HepG2 (cell line): ENCODE results near the gene OR6A2.

Source experiments
- CTCF ChIP-seq: sonication (generic); formaldehyde crosslinking; IDR thresholded peaks from 2 replicates; pipeline ENCODE4 v1.5.0; 2020; ENCODE audit warnings: mild to moderate bottlenecking, missing genetic modification reagents, moderate library complexity
- ELF4 ChIP-seq: sonication (generic); formaldehyde crosslinking; IDR thresholded peaks from 2 replicates; pipeline ENCODE4 v1.5.0; 2020; ENCODE audit warnings: missing genetic modification reagents, mild to moderate bottlenecking, moderate library complexity, borderline replicate concordance
- EP300 ChIP-seq, 3 experiments: sonication (generic) in 1 of 3; formaldehyde crosslinking in 1 of 3; IDR thresholded peaks; 2 replicates each; pipeline versions ENCODE4 v1.5.1 to v1.6.1; 2011 to 2020; ENCODE audit warnings: low read depth in 2 of 3, low read length in 2 of 3, borderline replicate concordance in 1 of 3, improper control_type of control experiment in 1 of 3, mild to moderate bottlenecking in 1 of 3, missing genetic modification reagents in 1 of 3, moderate library complexity in 1 of 3
- MIER2 ChIP-seq: IDR thresholded peaks from 2 replicates; pipeline ENCODE4 v1.6.1; 2016; ENCODE audit warnings: missing biosample characterization, missing genetic modification reagents
- TCF7L2 ChIP-seq: IDR thresholded peaks from 2 replicates; pipeline ENCODE4 v1.6.1; 2011; ENCODE audit warnings: mild to moderate bottlenecking, low read depth, low read length, moderate library complexity
- ZNF629 ChIP-seq: sonication (generic); formaldehyde crosslinking; conservative IDR thresholded peaks from 2 replicates; pipeline ENCODE4 v1.5.0; 2020; ENCODE audit warnings: missing genetic modification reagents
- TF ChIP-seq, protein P1 (sequence below): sonication (generic); formaldehyde crosslinking; IDR thresholded peaks from 2 replicates; pipeline ENCODE4 v1.4.0; 2020; ENCODE audit warnings: missing genetic modification reagents, borderline replicate concordance

DNA sequence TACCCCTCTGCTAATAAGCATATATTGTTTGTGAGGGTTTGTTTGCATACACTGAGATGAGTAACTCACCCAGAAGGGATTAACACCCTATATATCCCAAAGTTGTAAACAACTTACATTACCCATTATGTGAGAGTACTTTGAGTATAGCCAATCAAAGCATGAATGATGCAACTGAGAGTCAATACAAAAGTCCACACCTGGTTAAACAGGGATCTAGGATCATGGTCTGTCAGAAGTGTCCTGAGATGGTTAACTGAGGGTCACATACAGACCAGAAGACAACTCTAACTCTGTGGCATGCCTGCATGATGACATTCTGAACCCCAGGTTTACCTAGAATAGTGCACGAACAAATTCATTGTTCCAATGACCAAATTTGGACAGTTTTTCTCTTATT, 28.6 kb upstream of the OR6A2 start:
- TF ChIP-seq ELF4 (CRISPR knock-in tag) (no peak), ZNF629 (CRISPR knock-in tag) (no peak), MIER2 (CRISPR knock-in tag) (no peak), CTCF (CRISPR knock-in tag) (no peak), EP300 (IDR thresholded peaks at IDR 0.05; ENCODE audit: low read depth in 2 of 2, low read length in 2 of 2) (no peak), EP300 (CRISPR knock-in tag; IDR thresholded peaks at IDR 0.05; ENCODE audit: borderline replicate concordance) (no peak), TCF7L2 (no peak)
- TF ChIP-seq, protein P1, sequence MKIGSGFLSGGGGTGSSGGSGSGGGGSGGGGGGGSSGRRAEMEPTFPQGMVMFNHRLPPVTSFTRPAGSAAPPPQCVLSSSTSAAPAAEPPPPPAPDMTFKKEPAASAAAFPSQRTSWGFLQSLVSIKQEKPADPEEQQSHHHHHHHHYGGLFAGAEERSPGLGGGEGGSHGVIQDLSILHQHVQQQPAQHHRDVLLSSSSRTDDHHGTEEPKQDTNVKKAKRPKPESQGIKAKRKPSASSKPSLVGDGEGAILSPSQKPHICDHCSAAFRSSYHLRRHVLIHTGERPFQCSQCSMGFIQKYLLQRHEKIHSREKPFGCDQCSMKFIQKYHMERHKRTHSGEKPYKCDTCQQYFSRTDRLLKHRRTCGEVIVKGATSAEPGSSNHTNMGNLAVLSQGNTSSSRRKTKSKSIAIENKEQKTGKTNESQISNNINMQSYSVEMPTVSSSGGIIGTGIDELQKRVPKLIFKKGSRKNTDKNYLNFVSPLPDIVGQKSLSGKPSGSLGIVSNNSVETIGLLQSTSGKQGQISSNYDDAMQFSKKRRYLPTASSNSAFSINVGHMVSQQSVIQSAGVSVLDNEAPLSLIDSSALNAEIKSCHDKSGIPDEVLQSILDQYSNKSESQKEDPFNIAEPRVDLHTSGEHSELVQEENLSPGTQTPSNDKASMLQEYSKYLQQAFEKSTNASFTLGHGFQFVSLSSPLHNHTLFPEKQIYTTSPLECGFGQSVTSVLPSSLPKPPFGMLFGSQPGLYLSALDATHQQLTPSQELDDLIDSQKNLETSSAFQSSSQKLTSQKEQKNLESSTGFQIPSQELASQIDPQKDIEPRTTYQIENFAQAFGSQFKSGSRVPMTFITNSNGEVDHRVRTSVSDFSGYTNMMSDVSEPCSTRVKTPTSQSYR (CRISPR knock-in tag), result no peak
